Natural killer cell (primary cell): Measurements from ENCODE around the gene LDHD. TPM values are rescaled to one million over a fixed set of nuclear protein-coding genes. Genes with fewer than 3 reads are reported as not detected.

ENCODE experiments used
- ATAC-seq, 3 donors: fragments of 150-1000 bp in 2 of 3; fragments of 200-7000 bp in 1 of 3; cut with Tn5 transposase; 1 replicate in 1 of 3; 2 replicates in 2 of 3; pipeline ENCODE4 v1.10.0; 2021; ENCODE audit warnings: mild to moderate bottlenecking in 2 of 3, moderate library complexity in 2 of 3
- DNase-seq, 2 donors: peaks; one replicate each; pipeline versions ENCODE4 v3.0.0 to v3.0.0-alpha.2; 2013 to 2021; ENCODE audit warnings: mixed read lengths in 1 of 2
- H3K27ac ChIP-seq: one replicate; pipeline ENCODE4 v1.5.1; 2013; ENCODE audit warnings: mild to moderate bottlenecking, low read length
- H3K27me3 ChIP-seq: one replicate; pipeline ENCODE4 v1.6.1; 2013; ENCODE audit warnings: low read length; ENCODE audit not compliant: control insufficient read depth, insufficient read depth
- H3K36me3 ChIP-seq: one replicate; pipeline ENCODE4 v1.6.1; 2013; ENCODE audit warnings: low read length; ENCODE audit not compliant: control insufficient read depth, insufficient read depth
- H3K4me1 ChIP-seq: one replicate; pipeline ENCODE4 v1.6.1; 2013; ENCODE audit warnings: low read length; ENCODE audit not compliant: control insufficient read depth, insufficient read depth
- H3K4me3 ChIP-seq: one replicate; pipeline ENCODE4 v1.5.1; 2013; ENCODE audit warnings: low read length
- H3K9me3 ChIP-seq: one replicate; pipeline ENCODE4 v1.6.1; 2013; ENCODE audit warnings: low read length; ENCODE audit not compliant: control insufficient read depth, insufficient read depth
- H3K27ac Mint-ChIP-seq, 2 donors: one replicate each; pipeline ENCODE4 v1.8.0; 2022; ENCODE audit warnings: mild to moderate bottlenecking in 2 of 2, mixed read lengths in 2 of 2, moderate library complexity in 1 of 2
- H3K27me3 Mint-ChIP-seq, 2 donors: one replicate each; pipeline ENCODE4 v1.8.0; 2022; ENCODE audit warnings: low read depth in 2 of 2, mixed read lengths in 2 of 2
- H3K36me3 Mint-ChIP-seq: one replicate; pipeline ENCODE4 v1.8.0; 2022; ENCODE audit warnings: mixed read lengths
- H3K4me1 Mint-ChIP-seq, 2 donors: one replicate each; pipeline ENCODE4 v1.8.0; 2022; ENCODE audit warnings: mixed read lengths in 2 of 2
- H3K4me3 Mint-ChIP-seq: one replicate; pipeline ENCODE4 v1.8.0; 2022; ENCODE audit warnings: mild to moderate bottlenecking, moderate library complexity, mixed read lengths
- H3K9me3 Mint-ChIP-seq, 2 donors: one replicate each; pipeline ENCODE4 v1.8.0; 2022; ENCODE audit warnings: mixed read lengths in 2 of 2
- WGBS: methylation state at CpG from one replicate; pipeline ENCODE4 v1.1.7; 2013; ENCODE audit warnings: missing lambda C conversion rate; ENCODE audit not compliant: insufficient coverage; 5-methylcytosine and 5-hydroxymethylcytosine counted together
- intact Hi-C: fragments of 100-400 bp; cut with micrococcal nuclease; formaldehyde crosslinking; loops from one replicate; pipeline ENCODE4 v1.14.2; 2022
- total RNA-seq, 4 donors: library from RNA; stranded (reverse); fragments of 120-200 nt in 1 of 4; gene quantifications; one replicate each; pipeline versions ENCODE4 v1.2.3 to v1.2.4, GENCODE V29; 2013 to 2022
- TF ChIP-seq, protein P1 (sequence below): fragments of 200-600 bp; IDR thresholded peaks from one replicate; pipeline ENCODE4 v1.8.0; 2022; ENCODE audit warnings: antibody characterized with exemption

LDHD gene
- total RNA-seq, 3 donors from 2014 or later (not counting 1 experiment from before 2014, with no cell fraction given) = 0.12 to 1.3 TPM; not detected in 1

- no peak for DNase-seq
- Mint-ChIP-seq H3K9me3 (peaks cover 2 to 6% of the 10 kb centered on the region in 2 donors), H3K27me3 (peaks cover 0 to 3% of the 10 kb centered on the region in 2 donors), H3K4me3 (no peak overlapping the region), H3K4me1 (no peaks in the 10 kb centered on the region), H3K36me3 (peaks cover 12% of the 10 kb centered on the region), H3K27ac (no peak overlapping the region)
- H3K4me3 ChIP-seq = no peak overlapping the region
- WGBS = no CpG with 5 or more reads among the region's 1 CpG
- no peaks in the 10 kb centered on the region for H3K4me1 ChIP-seq
- intact Hi-C loops = no loop called here
- H3K9me3 ChIP-seq = peaks cover 6% of the 10 kb centered on the region
- TF ChIP-seq, protein P1, sequence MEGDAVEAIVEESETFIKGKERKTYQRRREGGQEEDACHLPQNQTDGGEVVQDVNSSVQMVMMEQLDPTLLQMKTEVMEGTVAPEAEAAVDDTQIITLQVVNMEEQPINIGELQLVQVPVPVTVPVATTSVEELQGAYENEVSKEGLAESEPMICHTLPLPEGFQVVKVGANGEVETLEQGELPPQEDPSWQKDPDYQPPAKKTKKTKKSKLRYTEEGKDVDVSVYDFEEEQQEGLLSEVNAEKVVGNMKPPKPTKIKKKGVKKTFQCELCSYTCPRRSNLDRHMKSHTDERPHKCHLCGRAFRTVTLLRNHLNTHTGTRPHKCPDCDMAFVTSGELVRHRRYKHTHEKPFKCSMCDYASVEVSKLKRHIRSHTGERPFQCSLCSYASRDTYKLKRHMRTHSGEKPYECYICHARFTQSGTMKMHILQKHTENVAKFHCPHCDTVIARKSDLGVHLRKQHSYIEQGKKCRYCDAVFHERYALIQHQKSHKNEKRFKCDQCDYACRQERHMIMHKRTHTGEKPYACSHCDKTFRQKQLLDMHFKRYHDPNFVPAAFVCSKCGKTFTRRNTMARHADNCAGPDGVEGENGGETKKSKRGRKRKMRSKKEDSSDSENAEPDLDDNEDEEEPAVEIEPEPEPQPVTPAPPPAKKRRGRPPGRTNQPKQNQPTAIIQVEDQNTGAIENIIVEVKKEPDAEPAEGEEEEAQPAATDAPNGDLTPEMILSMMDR = no peak
- no peaks in the 10 kb centered on the region for H3K36me3 ChIP-seq
- H3K27ac ChIP-seq = no peak overlapping the region
- no peaks in the 10 kb centered on the region for H3K27me3 ChIP-seq
- no peak for ATAC-seq
Measured at GRCh38 chr16:75122609-75123008, 6.0 kb upstream of the LDHD start.

GRCh38 chr16:75121949-75122568, 5.5 kb upstream of the LDHD start:
- Histone ChIP-seq H3K36me3 (no peaks in the 10 kb centered on the region), H3K4me1 (no peaks in the 10 kb centered on the region), H3K27me3 (no peaks in the 10 kb centered on the region), H3K27ac (no peak overlapping the region), H3K9me3 (peaks cover 6% of the 10 kb centered on the region), H3K4me3 (no peak overlapping the region)
- intact Hi-C loops = no loop called here
- ATAC-seq = no peak
- DNase-seq = no peak
- no peaks in the 10 kb centered on the region for H3K4me1 Mint-ChIP-seq
- peaks cover 0 to 3% of the 10 kb centered on the region in 2 donors for H3K27me3 Mint-ChIP-seq
- H3K9me3 Mint-ChIP-seq = peaks cover 2 to 6% of the 10 kb centered on the region in 2 donors
- WGBS = 95% methylated on average over 6 of the region's 6 CpGs
- TF ChIP-seq, protein P1 = no peak
- no peak overlapping the region for H3K27ac Mint-ChIP-seq
- peaks cover 12% of the 10 kb centered on the region for H3K36me3 Mint-ChIP-seq
- no peak overlapping the region for H3K4me3 Mint-ChIP-seq

GRCh38 chr16:75120253-75120652, 3.7 kb upstream of the LDHD start:
- Mint-ChIP-seq H3K4me1 (peaks cover 0 to 7% of the 10 kb centered on the region in 2 donors), H3K27ac (no peak overlapping the region), H3K27me3 (peaks cover 0 to 3% of the 10 kb centered on the region in 2 donors), H3K4me3 (no peak overlapping the region), H3K36me3 (peaks cover 12% of the 10 kb centered on the region), H3K9me3 (peaks cover 2 to 6% of the 10 kb centered on the region in 2 donors)
- H3K4me1 ChIP-seq = peaks cover 4% of the 10 kb centered on the region
- intact Hi-C loops = no loop called here
- no peaks in the 10 kb centered on the region for H3K36me3 ChIP-seq
- TF ChIP-seq, protein P1 = no peak
- DNase-seq (no peak), ATAC-seq (no peak)
- H3K9me3 ChIP-seq = peaks cover 6% of the 10 kb centered on the region
- 94% methylated on average over 4 of the region's 4 CpGs for WGBS
- no peaks in the 10 kb centered on the region for H3K27me3 ChIP-seq
- no peak overlapping the region for H3K4me3 ChIP-seq
- no peak overlapping the region for H3K27ac ChIP-seq
